HG02870 (cell line): Measurements from ENCODE around the gene TAP1.

Experiments
- ATAC-seq: cut with Tn5 transposase; IDR thresholded peaks from one replicate; pipeline ENCODE4 v1.9.1; 2021; ENCODE audit warnings: mild to moderate bottlenecking, moderate library complexity; ENCODE audit not compliant: unreplicated experiment

TAP1 gene

DNA sequence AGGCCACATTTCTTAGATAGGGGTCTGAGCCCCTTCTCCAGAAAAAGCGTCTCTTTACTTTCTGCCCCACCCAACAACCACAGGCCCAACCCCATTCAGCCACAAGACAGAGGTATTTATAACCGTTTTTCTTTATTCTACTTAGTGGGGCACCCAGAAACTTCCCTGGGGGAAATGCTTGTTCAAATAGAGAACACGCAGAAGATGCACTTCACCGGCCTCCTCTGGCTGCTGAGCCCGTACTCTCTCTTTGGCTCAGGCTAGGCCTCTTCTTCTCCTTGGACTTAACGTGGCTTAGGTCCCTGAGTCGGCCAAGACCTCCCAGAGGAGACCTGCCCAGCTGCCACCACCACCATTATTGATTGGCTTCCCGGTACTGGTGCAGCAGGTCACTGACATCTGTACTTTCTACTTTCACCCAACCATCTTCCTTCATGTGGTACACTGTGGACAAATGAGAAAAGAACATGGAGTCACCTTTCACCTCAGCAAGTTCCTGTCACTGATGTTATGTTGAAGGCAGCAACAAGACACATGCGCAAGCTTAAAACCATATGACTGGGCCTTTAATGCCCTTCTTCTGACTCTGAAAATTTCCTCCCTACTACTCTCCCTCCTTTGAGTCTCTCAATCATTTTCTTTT, 12.8 kb downstream of the TAP1 start:
- no peak for ATAC-seq

DNA sequence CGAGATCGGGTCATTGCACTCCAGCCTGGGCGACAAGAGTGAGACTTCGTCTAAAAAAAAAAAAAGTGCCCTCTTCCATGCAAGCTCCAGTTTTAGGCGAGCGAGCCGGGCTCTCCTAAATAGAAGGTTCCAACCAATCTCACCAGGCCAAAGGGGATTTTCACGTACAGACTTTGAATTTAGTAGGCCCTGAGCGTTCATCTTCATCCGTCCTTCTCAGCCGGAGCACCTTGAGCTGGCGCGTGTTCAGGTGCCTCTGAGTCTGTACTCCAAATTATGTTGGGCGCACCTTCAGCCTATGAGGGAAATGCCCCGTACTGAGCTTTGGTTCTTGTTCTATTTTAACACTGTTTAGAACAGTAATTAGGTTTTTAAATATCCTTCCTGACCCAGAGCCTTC, 14.1 kb downstream of the TAP1 start:
- ATAC-seq, result no peak

DNA sequence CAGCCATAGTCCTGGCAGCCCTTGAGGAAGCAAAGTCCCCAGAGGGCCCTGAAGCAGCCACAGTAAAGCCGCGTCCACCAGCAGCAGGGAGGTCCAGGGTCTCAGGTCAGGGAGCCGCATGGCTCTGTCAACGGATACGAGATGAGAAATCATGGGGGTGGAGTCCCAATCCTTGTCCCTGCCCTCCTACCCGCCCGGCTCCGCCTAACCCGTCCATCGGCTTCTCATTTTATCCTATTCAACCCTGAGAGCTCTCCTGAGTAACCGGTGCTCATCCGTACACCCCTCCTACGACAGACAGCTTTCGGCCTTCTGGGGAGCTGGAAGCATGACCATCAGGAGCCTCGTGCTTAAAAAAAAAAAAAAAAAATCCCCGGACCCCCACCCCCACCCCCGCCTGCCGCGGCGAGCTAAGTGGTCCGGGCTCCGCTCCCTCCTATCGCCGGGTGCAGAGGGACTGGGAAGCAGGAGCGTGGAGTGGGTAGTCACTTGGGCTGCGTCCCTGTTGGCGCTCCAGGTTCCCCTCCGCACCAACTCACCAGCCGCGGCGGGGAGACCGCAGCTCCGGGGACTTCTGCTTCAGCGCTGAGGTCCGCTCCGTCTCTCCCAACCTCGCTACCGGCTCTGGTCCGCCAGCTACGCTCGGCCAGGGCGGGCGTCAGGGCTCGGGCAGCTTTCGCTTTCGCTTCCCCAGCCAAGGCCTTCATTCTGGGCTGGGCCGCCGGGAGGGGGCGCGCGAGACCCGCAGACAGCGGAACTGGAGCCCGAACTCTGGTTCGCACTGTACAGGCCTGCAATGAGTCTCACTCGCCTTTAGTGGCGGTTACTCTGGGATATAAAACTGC, 15.2 kb downstream of the TAP1 start, which contains the start of gene TAP2:
Gene TAP2, minus strand, starts transcription at position 626 of the 845 bp plus-strand sequence. Its CDS starts 506 bp downstream, at position 120.
- ATAC-seq, result peak; percentile 78

- no peak for ATAC-seq
Observed at GRCh38 chr6:32837651-32838113, 15.8 kb downstream of the TAP1 start.

GRCh38 chr6:32836873-32837272, 16.6 kb downstream of the TAP1 start:
- no peak for ATAC-seq

DNA sequence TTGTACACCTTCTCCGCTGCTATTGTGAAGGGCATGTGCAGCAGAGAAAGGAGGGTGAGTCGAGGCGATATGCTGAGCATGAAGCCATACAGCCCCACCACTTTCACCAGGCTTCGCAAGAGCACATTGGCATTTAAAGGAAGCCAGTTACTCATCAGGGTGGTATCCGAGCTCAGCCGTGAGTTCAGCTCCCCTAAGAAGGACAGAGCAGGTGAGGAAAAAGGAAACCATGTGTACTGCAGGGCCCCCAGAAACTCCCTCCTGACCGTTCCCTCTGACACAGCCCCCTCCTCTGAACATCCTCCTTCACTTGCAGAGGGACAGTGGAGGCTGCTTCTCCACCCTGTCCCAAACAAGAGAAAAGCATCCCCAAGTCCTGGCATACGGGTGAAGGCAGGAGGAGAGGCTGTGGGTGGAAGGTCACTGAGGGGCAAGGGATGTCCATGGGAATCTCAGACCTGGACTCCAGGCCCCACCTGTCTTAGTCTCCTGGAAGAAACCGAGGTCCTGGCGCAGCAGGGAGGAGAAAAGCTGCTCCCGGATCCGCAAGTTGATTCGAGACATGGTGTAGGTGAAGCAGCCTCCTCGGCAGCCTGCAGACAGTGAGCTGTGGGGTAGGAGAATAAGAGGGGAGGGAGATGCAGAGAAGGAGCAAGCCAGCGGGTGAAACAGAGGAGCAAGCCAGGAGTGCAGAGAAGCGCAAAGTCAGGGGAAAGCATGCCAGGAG, 18.2 kb downstream of the TAP1 start:
- no peak for ATAC-seq

- ATAC-seq, result no peak
Observed at GRCh38 chr6:32833664-32834063, 19.8 kb downstream of the TAP1 start.

- ATAC-seq, result no peak
Observed at GRCh38 chr6:32832535-32832934, 21.0 kb downstream of the TAP1 start.

DNA sequence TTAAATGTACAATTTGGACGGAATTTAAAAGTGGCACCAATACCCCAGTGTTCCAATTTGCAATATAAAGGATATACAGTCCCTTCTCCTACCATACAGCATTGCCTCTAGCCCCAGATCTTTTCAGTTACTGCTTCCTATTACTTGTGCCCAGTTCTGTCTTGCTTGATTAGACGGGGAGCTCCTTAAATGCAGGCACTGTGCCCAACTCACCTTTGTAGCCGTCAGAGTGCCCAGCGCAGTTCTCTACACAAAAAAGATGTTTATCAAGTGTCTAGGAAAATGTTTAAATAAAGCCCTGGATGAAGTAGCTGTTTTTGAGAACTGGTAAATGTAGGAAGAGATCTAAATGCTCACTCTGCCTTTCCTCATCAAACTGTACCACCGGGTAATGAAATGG, 22.6 kb downstream of the TAP1 start:
- no peak for ATAC-seq

- no peak for ATAC-seq
Observed at GRCh38 chr6:32830017-32830416, 23.5 kb downstream of the TAP1 start.

- ATAC-seq, result no peak
Observed at GRCh38 chr6:32829495-32829894, 24.0 kb downstream of the TAP1 start.

GRCh38 chr6:32827025-32827424, 26.5 kb downstream of the TAP1 start:
- no peak for ATAC-seq

DNA sequence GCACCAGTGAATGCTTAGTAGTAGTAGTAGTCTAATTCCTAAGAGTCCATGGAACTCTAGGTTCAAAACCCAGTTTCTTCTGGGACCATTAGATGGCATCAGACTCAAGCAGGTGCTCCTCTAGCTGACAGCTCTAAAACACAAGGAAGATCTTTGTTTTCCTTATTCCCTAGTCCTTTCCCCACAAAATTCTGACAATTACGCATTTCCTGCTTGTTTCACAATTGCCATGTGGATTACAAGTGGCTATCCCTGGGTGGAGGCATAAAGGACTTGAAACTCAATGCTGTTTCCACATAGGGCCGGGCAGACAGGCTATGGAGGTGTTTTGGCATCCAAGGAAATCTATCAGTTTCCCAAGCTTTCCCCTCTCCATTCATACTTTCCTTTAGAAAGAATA, 27.5 kb downstream of the TAP1 start:
- no peak for ATAC-seq

DNA sequence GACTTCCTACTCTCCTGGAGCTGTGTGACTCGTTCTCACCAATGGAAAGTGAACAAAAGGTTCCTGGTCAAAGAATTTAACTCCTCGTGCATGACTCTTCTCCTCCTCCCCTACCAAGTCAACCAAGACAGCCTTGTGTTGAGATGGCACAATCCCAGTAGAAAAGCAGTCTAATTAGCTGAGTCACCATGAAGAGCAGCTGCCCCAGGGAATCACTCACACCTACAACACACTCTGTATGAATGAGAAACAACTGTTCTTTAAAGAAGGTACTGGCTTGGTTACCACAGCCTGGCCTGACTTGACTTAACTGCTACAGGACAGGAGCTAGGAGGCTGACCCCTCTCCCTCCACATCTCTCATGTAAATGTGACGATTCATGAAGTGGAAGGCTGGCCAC, 33.8 kb downstream of the TAP1 start:
- no peak for ATAC-seq

- ATAC-seq, result no peak
Observed at GRCh38 chr6:32818867-32819266, 34.6 kb downstream of the TAP1 start.

DNA sequence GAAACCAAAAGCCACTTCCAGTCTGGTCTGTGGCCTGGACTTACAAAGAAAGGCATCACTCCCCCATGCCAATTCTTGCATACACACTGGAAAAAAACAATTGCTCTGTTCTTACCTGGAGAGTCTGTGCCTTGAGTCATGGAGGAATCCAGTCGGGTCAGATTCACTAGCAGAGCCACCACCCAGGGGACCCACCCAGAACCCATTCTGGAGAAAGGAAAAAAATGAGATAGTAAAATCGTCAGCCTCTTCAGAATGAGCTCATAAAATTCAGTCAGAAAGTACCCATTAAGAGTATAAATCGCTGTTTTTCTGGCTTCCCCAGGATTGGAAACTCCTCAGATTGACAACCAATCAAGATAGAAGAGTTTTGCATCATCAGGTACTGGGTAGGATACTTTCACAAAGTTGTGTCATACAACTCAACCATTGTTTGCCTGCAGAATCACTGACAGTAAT, 36.7 kb downstream of the TAP1 start, which contains the start of gene HLA-DOB:
Gene HLA-DOB, minus strand, starts transcription at position 257 of the 459 bp plus-strand sequence. Its CDS starts 51 bp downstream, at position 206.
- ATAC-seq, result no peak

- ATAC-seq, result peak; percentile 46
Observed at GRCh38 chr6:32815996-32816395, 37.5 kb downstream of the TAP1 start.

DNA sequence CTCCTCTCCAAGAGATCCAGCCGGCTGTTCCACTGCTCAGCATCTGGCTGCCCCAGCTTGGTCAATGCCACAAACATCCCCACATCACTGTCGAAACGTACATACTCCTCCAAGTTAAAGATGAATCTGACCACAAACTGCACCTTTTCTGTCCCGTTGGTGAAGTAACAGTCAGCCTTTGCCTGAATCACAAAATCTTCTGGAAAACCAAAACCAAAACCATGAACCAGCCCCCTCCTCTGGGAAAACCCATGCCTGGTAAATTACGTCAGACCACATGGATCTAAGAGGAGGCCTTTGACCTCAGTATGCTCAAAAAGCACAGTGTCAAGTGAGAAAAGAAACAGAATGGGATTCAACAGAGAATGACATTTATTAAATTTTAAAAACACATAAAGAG, 38.4 kb downstream of the TAP1 start:
- no peak for ATAC-seq

- no peak for ATAC-seq
Observed at GRCh38 chr6:32814145-32814544, 39.4 kb downstream of the TAP1 start.

- ATAC-seq, result no peak
Observed at GRCh38 chr6:32809171-32809570, 44.3 kb downstream of the TAP1 start.

DNA sequence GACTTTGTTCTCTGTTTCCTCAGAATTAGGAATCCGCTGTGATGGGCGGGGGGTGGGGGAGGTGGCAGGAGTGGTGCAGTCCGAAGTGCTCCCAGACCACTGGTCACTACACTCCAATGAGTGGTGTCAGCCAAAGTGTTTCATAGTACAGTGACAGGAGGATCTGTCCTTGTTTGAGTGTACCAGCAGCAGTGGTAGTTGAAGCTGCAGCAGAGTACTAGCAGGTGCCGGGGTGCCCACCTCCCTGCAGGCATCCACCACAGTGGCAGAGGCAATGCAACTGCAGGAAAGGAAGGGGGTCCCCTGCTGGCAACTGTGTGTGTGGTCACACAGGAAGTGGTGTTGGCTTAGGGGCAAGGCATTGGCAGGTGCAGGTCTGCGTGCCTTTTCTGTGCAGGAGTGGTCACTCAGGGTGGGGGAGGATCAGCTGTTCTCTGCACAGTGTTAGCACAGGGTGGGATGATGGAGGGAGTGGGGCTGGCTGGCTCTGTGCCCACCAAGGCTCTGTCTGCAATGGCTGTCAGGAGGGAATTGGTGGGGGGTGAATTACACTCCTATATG, 46.4 kb downstream of the TAP1 start:
- no peak for ATAC-seq
